Fibroblast of upper back skin (primary cell): Measurements from ENCODE around the gene CYP39A1.

Experiments
- DNase-seq: peaks from one replicate; pipeline ENCODE4 v3.0.0-alpha.2; 2013

Gene CYP39A1

DNA sequence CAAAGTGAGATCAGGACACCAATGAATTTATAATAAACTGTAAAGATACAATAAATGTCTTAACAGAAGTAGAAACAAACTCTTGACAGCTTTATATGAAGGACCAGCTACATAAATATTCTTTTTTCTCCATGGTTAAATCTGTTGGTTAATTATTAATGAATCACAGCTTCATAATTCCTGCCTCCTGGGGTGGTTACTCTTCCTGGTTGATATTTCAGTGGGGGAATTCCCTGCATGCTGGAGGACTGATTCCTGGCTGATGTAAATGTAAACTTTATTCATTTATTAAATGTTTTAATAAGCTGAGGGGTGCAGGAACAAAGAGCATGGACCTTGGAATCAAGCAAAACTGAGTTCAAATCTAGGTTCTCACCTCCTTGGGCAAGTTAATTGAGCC, 145.2 kb downstream of the CYP39A1 start:
- DNase-seq: no peak

- no peak for DNase-seq
Measured at GRCh38 chr6:46505693-46506512, 146.7 kb downstream of the CYP39A1 start.

DNA sequence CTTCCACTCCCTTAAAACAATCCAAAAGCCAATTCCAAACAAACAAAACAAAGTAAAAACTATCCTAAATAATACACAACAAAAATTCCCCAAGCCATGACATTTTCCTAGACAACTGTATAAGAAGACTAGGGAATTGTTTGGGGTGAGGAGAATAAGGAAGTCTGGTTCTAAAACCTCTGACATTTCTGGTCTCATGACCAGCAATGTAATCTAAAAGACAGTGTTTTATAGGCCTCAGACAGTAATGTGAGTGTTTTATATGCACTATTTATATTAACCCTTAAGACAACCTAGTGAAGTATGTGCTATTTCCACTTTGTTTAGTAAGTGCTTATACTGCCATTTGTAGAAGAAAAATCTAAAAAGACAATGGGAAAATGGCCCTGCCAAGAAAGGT, 148.4 kb downstream of the CYP39A1 start:
- no peak for DNase-seq

- DNase-seq: no peak
Measured at GRCh38 chr6:46502486-46503119, 150.0 kb downstream of the CYP39A1 start.

DNA sequence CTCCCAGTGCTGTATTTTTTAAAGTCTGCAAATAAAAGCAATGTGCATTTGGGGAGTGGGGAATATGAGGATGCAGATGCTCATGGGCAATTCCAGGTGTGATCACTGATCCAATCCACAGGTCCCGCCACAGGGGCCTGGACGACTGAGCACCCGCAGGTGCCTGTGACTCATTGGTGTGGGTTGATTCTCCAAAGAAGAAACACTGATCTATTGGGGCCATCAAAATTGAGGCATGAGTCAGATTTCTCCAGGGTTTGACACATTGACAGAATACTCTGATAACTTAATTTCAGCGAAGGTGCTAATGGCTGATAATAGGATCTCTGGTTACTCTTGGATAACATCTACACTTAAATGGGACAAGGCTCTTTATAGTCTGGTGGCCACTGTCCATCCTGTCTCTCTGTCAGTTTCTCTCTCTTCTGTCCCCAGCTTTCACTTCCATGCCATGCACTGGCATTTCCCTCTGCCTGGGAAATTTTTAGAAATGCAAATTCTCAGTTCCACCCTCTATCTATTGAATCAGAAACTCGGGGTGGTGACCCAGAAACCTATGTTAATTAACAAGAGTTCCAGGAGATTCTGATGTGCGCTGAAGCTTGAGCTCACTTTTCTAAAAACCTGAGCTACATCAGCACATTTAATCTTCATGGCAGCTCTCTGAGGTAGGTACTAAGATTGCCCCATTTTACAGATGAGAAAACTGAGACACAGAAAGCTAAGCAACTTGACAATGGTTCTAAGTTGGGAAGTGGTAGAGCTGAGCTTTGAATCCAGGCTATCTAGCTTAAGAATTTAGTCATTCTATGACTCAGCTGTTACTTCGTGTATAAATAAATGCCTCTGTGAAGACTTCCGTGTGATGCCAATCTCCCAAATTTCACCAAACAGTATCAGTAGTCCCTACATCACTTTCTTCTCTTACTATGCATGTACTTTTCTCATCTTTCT, 151.2 kb downstream of the CYP39A1 start:
- no peak for DNase-seq

DNA sequence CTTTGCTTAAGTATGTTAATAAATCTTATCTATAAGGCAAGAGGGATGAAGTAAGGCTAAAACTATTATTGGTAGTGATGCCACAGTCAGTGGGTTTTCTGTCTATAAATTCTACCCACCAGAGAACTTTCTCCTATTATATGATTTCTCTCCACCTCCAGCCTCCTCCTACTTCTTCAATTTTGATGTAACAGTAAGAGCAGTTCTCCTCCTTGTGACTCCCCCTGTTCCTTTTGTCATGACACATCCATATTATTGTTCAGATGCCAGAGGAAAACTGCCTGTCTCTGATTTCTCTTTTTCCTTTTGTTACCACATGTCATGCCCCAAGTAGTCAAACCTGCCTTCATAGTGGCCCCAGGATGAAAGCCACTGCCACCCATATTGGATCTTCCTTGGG, 152.2 kb downstream of the CYP39A1 start:
- DNase-seq: no peak
